Left ventricle myocardium inferior (tissue), 1 donor: ENCODE measurements around the gene SLC25A21. TPM values are rescaled to one million over a fixed set of nuclear protein-coding genes. Genes with fewer than 3 reads are reported as not detected.

Experiments
- DNase-seq: peaks from one replicate; pipeline ENCODE4 v3.0.0-alpha.2; 2020
- H3K27ac ChIP-seq: fragments of 200-600 bp; replicated peaks from 2 replicates; pipeline ENCODE4 v1.8.0; 2021
- H3K27me3 ChIP-seq: fragments of 200-600 bp; 2 replicates; pipeline ENCODE4 v1.8.0; 2021; ENCODE audit warnings: low read depth
- H3K36me3 ChIP-seq: fragments of 200-600 bp; 2 replicates; pipeline ENCODE4 v1.8.0; 2021
- H3K4me1 ChIP-seq: fragments of 200-600 bp; 2 replicates; pipeline ENCODE4 v1.8.0; 2021
- H3K4me3 ChIP-seq: fragments of 200-600 bp; 2 replicates; pipeline ENCODE4 v1.8.0; 2021; ENCODE audit warnings: mild to moderate bottlenecking, moderate library complexity
- H3K9me3 ChIP-seq: fragments of 200-600 bp; replicated peaks from 2 replicates; pipeline ENCODE4 v1.8.0; 2021
- CTCF ChIP-seq: fragments of 200-600 bp; IDR thresholded peaks from 2 replicates; pipeline ENCODE4 v1.8.0; 2021; ENCODE audit warnings: antibody characterized with exemption, mild to moderate bottlenecking, borderline replicate concordance
- intact Hi-C: fragments of 100-400 bp; cut with micrococcal nuclease; formaldehyde crosslinking; loops from one replicate; pipeline ENCODE4 v1.11.0; 2022
- total RNA-seq: library from RNA; stranded (reverse); fragmentation: NEBNext Ultra II Directional; extraction: Animal tissue kit (Norgen Biotek cat#: 25700); gene quantifications from one replicate; pipeline ENCODE4 v1.2.1, GENCODE V29; 2021
- donor health status: DM: no; HTN: yes; CAD: no; lungs with severe emphysema.

Gene SLC25A21
- total RNA-seq, 1 donor from 2014 or later = 0.77 TPM

GRCh38 chr14:37133284-37133913 lies 39.0 kb downstream of the SLC25A21 start:
- H3K4me3 ChIP-seq = no peak overlapping the region
- H3K36me3 ChIP-seq = no peaks in the 10 kb centered on the region
- H3K4me1 ChIP-seq = no peaks in the 10 kb centered on the region
- TF ChIP-seq CTCF = no peak
- no peak overlapping the region for H3K27ac ChIP-seq
- intact Hi-C loops = no loop called here
- no peaks in the 10 kb centered on the region for H3K9me3 ChIP-seq
- peaks cover 7% of the 10 kb centered on the region for H3K27me3 ChIP-seq
- DNase-seq = no peak

DNA sequence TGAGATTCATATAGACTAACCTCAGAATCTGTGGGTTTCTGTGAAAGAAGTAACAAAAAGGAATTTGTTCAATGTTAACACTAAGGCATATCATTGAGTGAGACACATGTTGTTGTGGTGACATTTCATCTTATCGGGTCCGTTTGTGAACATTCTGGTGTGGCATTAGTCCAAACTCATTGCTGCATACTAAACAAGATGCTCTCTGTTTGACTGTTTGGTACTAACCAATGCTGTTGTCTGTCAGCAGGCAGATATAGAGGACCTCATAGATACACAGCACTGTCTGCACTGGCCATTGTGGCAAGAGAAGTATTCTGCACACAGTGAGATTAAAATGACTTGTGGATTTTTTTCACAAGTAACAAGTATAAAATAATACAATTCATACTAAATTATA lies 41.2 kb downstream of the SLC25A21 start:
- Histone ChIP-seq H3K27me3 (no peaks in the 10 kb centered on the region), H3K27ac (no peak overlapping the region), H3K36me3 (no peaks in the 10 kb centered on the region), H3K9me3 (no peaks in the 10 kb centered on the region), H3K4me1 (no peaks in the 10 kb centered on the region), H3K4me3 (no peak overlapping the region)
- no peak for DNase-seq
- intact Hi-C loops = no loop called here
- no peak for TF ChIP-seq CTCF

DNA sequence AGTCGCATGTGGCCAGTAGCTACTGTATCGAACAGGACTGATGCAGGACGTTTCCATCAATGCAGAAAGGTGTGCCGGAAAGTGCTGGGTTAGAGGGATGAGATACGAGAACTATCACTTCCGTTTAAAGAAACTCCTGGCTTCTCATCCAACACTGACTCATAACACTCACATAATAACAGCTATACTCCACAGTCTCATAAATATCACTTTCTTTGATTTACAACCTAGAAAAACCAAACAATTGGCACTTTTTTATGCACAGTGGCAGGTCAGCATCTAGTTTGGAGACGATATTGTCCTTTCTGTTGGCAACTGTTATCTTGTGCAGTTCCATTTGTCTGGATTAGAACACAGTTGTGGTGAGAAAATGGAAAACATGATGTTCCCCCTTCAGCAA lies 43.4 kb downstream of the SLC25A21 start:
- TF ChIP-seq CTCF = no peak
- intact Hi-C loops = no loop called here
- no peaks in the 10 kb centered on the region for H3K27me3 ChIP-seq
- no peak overlapping the region for H3K27ac ChIP-seq
- H3K9me3 ChIP-seq = no peaks in the 10 kb centered on the region
- no peaks in the 10 kb centered on the region for H3K36me3 ChIP-seq
- H3K4me3 ChIP-seq = no peak overlapping the region
- H3K4me1 ChIP-seq = no peaks in the 10 kb centered on the region
- no peak for DNase-seq

DNA sequence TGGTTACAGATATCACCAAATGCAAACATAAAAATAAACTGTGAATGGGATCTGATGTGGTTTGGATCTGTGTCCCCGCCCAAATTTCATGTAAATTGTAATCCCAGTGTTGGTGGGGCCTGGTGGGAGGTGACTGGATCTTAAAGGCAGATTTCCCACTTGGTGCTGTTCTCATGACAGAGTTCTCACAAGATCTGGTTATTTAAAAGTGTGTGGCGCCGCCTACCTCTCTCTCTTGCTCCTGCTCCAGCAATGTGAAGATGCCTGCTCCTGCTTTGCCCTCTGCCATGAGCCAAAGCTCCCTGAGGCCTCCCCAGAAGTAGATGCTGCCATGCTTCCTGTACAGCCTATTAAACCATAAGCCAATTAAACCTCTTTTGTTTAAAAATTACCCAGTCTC lies 47.8 kb downstream of the SLC25A21 start:
- DNase-seq = no peak
- intact Hi-C loops = no loop called here
- no peak overlapping the region for H3K4me3 ChIP-seq

DNA sequence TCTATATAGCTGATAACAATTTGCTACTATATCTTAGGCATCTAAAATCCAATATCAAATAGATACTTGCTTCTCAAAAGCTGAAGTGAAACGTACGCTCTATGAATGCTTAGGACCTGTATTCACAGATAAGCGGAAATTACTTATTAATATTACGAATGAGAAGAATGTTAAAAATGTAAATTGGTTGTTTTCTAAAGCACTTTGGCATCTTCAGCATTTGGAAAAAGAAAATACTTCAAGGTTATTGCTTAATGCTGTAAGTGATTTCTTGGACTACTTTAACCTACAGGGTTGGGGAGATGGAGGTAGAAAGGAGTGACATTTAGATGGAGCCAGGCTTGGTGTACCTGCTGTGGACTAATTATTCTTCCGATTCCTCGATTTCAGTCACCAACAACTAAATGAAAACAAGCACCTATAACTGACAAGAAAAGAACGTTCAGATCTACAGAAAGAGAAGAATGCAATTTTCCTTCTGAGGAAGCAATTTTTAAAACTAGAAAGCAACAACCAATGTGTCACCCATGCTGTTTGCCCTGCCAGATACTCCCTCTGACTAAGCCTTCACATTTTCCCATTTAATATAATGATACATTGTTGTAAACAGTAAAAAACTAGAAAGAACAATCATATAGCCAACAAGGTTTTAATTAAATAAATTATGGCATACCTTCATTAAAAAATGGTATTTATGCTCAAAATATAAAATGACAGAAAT lies 49.3 kb downstream of the SLC25A21 start:
- Histone ChIP-seq H3K9me3 (peaks cover 10% of the 10 kb centered on the region), H3K36me3 (no peaks in the 10 kb centered on the region), H3K27me3 (no peaks in the 10 kb centered on the region), H3K27ac (no peak overlapping the region), H3K4me3 (no peak overlapping the region), H3K4me1 (no peaks in the 10 kb centered on the region)
- no peak for TF ChIP-seq CTCF
- DNase-seq = no peak
- intact Hi-C loops = no loop called here

More for the DNA sequence above, 47.8 kb downstream of the SLC25A21 start:
- no peak for TF ChIP-seq CTCF
- Histone ChIP-seq H3K9me3 (no peaks in the 10 kb centered on the region), H3K36me3 (no peaks in the 10 kb centered on the region), H3K27ac (no peak overlapping the region), H3K27me3 (no peaks in the 10 kb centered on the region), H3K4me1 (no peaks in the 10 kb centered on the region)
